ENCODE data around the gene CIAO3. TPM values are rescaled to one million over a fixed set of nuclear protein-coding genes. Genes with fewer than 3 reads are reported as not detected.

The CIAO3 gene
- total RNA-seq, 1 experiment from 2014 or later, result 44.5 TPM

DNA sequence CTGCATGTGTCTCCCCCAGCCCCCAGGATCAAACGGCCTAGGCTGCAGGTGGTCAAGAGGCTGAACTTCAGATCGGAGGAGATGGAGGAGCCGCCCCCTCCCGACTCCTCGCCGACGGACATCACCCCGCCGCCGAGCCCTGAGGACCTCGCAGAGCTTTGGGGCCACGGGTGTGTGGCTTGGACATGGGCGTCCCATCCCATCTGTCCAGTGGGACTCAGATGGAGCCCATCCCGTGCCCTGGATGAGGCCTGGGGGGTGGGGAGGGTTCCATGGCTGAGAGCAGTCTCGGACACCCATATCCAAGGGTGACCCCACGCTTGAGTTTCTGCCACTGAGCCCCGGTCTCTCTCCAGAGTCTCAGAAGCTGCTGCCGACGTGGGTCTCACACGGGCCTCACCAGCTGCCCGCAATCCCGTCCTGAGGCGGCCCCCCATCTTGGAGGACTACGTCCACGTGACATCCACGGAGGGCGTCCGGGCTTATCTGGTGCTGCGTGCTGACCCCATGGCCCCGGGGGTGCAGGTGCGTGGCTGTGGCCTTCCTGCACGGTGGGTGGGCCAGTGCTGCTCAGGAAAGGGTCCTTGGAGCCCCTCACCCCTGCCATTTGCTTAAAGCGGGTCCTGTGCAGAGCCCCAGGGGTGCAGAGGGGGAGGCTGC lies 48.5 kb upstream of the CIAO3 start:
- no peaks in the 10 kb centered on the region for H3K4me1 Mint-ChIP-seq (ENCODE audit: low read depth, unreplicated experiment)
- Histone ChIP-seq H3K27me3 (replicated peaks; ENCODE audit: control insufficient read depth, insufficient read depth, low read length) (no peaks in the 10 kb centered on the region), H3K9me3 (no peaks in the 10 kb centered on the region), H3K4me1 (peaks cover 11% of the 10 kb centered on the region; the same call in 1 of the 2 replicates), H3K4me3 (ENCODE audit: low read depth, low read length) (peak overlapping the region; percentile 97), H3K36me3 (ENCODE audit: control insufficient read depth, insufficient read depth, low read length) (peaks cover 3% of the 10 kb centered on the region; the same call in 1 of the 2 replicates)
- no peaks in the 10 kb centered on the region for H3K9me3 Mint-ChIP-seq (ENCODE audit: unreplicated experiment)
- ChIA-PET POLR2A (interaction anchor here (0.6 to 1.4 kb wide), 2 partner anchors 69 to 125 kb away, joined by 3 to 12 read pairs; partner anchors contain the start of gene ANTKMT), CTCF (interaction anchor here (0.8 to 0.9 kb wide), 3 partner anchors 40 to 284 kb away, joined by 3 to 6 read pairs (median 4); no protein-coding TSS in a partner anchor)
- DNase-seq, result no peak
- no peaks in the 10 kb centered on the region for H3K27me3 Mint-ChIP-seq (ENCODE audit: insufficient read depth, unreplicated experiment)
- BruUV-seq (replicated peaks), result TSS peak; percentile 75
- peaks cover 30% of the 10 kb centered on the region for H3K36me3 Mint-ChIP-seq (ENCODE audit: insufficient read depth, unreplicated experiment)
- intact Hi-C loops (cut with micrococcal nuclease; ENCODE audit: unreplicated experiment), result loop anchor here (5.0 to 10.0 kb wide), 2 partner anchors 47 to 75 kb away; partner anchors contain the start of genes CIAO3 and METRN
- H3K4me3 Mint-ChIP-seq (ENCODE audit: unreplicated experiment), result peak overlapping the region; percentile 82
- TF ChIP-seq, protein P1, sequence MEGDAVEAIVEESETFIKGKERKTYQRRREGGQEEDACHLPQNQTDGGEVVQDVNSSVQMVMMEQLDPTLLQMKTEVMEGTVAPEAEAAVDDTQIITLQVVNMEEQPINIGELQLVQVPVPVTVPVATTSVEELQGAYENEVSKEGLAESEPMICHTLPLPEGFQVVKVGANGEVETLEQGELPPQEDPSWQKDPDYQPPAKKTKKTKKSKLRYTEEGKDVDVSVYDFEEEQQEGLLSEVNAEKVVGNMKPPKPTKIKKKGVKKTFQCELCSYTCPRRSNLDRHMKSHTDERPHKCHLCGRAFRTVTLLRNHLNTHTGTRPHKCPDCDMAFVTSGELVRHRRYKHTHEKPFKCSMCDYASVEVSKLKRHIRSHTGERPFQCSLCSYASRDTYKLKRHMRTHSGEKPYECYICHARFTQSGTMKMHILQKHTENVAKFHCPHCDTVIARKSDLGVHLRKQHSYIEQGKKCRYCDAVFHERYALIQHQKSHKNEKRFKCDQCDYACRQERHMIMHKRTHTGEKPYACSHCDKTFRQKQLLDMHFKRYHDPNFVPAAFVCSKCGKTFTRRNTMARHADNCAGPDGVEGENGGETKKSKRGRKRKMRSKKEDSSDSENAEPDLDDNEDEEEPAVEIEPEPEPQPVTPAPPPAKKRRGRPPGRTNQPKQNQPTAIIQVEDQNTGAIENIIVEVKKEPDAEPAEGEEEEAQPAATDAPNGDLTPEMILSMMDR (IDR thresholded peaks at IDR 0.05; ENCODE audit: insufficient read depth in 1 of 2, low read depth in 1 of 2, low read length in 1 of 2, severe bottlenecking in 1 of 2, unreplicated experiment in 1 of 2), result no peak
- H3K27ac Mint-ChIP-seq (ENCODE audit: unreplicated experiment), result no peak overlapping the region

DNA sequence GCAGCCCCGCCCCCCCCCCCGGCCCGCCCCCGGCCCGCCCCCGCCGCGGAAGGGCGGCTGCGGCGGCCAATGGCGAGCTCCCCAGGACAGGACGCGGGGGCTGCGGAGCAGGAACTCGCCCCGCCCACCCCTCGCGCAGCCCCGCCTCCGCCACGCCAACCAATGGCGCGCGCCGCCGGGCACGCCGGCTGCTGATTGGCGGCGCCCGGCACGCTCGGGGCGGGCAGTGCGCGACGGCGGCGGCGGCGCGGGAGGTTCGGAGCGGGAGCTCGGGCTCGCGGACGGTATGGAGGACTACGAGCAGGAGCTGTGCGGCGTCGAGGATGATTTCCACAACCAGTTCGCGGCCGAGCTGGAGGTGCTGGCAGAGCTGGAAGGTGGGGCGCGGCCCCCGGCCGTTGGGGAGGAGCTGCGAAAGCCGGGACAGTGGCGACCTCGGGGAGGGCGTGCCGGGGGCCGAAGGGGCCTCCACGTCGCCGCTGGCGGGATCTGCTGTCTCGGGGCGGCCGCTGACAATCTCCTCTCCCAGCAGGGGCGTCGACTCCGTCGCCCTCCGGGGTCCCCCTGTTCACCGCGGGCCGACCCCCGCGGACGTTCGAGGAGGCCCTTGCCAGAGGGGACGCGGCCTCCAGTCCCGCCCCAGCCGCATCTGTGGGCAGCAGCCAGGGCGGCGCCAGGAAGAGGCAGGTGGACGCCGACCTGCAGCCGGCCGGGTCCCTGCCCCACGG lies 47.8 kb upstream of the CIAO3 start, which contains the start of gene CHTF18:
TSS of gene CHTF18 (plus strand) at position 222 of the 728 bp plus-strand sequence. CDS start at position 287, 65 bp downstream.
- intact Hi-C loops (cut with micrococcal nuclease; ENCODE audit: unreplicated experiment), result loop anchor here (5.0 to 10.0 kb wide), 2 partner anchors 46 to 74 kb away; partner anchors contain the start of genes CIAO3 and METRN
- no peaks in the 10 kb centered on the region for H3K4me1 Mint-ChIP-seq (ENCODE audit: low read depth, unreplicated experiment)
- POLR2A ChIA-PET, result interaction anchor here (0.5 to 1.4 kb wide), 8 partner anchors 13 to 591 kb away, joined by 3 to 12 read pairs (median 3); partner anchors contain the start of genes ANTKMT and CIAO3
- peaks cover 3% of the 10 kb centered on the region; the same call in 1 of the 2 replicates for H3K36me3 ChIP-seq (ENCODE audit: control insufficient read depth, insufficient read depth, low read length)
- CTCF ChIA-PET, result interaction anchor here (0.8 to 1.2 kb wide), 6 partner anchors 18 to 285 kb away, joined by 3 to 6 read pairs (median 4); no protein-coding TSS in a partner anchor
- BruUV-seq (replicated peaks), result no TSS peak
- peak; percentile 88 to 94 for DNase-seq
- H3K27me3 ChIP-seq (replicated peaks; ENCODE audit: control insufficient read depth, insufficient read depth, low read length), result no peaks in the 10 kb centered on the region
- peak within 1 kb of the TSS; percentile 82 for H3K4me3 Mint-ChIP-seq (ENCODE audit: unreplicated experiment)
- H3K27ac Mint-ChIP-seq (ENCODE audit: unreplicated experiment), result no peak within 1 kb of the TSS
- no peaks in the 10 kb centered on the region for H3K27me3 Mint-ChIP-seq (ENCODE audit: insufficient read depth, unreplicated experiment)
- TF ChIP-seq, protein P1 (IDR thresholded peaks at IDR 0.05; ENCODE audit: insufficient read depth in 1 of 2, low read depth in 1 of 2, low read length in 1 of 2, severe bottlenecking in 1 of 2, unreplicated experiment in 1 of 2), result no peak
- H3K36me3 Mint-ChIP-seq (ENCODE audit: insufficient read depth, unreplicated experiment), result peaks cover 31% of the 10 kb centered on the region
- H3K4me1 ChIP-seq, result peaks cover 11% of the 10 kb centered on the region; the same call in 1 of the 2 replicates
- no peaks in the 10 kb centered on the region for H3K9me3 Mint-ChIP-seq (ENCODE audit: unreplicated experiment)
- peak within 1 kb of the TSS; percentile 97 for H3K4me3 ChIP-seq (ENCODE audit: low read depth, low read length)
- H3K9me3 ChIP-seq, result no peaks in the 10 kb centered on the region

DNA sequence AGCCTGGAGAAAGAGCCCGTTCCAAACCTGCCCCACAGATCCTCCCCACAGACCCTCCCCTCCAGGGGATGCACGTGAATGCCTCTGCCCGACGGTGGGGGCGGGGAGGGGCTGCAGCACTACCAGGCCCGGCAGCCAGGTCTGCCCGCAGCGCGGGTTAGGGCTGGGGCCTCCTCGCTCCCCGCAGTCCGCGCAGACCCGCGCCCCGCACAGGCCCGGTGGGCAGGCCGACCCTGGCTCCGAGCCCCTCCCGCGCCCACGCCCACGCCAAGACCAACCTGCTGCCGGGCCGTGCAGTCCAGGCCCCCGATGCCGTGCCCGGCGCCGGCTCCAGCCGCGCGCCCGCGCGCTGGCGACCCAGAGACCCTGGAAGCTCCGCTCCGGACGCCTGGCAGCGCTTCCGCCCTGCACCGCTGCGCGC lies 47.2 kb upstream of the CIAO3 start, which contains the start of gene RPUSD1:
TSS of gene RPUSD1 (minus strand) at position 404 of the 421 bp plus-strand sequence. CDS start 644 bp downstream, outside the sequence.
- Mint-ChIP-seq H3K4me3 (ENCODE audit: unreplicated experiment) (peak within 1 kb of the TSS; percentile 82), H3K9me3 (ENCODE audit: unreplicated experiment) (no peaks in the 10 kb centered on the region), H3K36me3 (ENCODE audit: insufficient read depth, unreplicated experiment) (peaks cover 36% of the 10 kb centered on the region), H3K27ac (ENCODE audit: unreplicated experiment) (no peak within 1 kb of the TSS), H3K27me3 (ENCODE audit: insufficient read depth, unreplicated experiment) (no peaks in the 10 kb centered on the region), H3K4me1 (ENCODE audit: low read depth, unreplicated experiment) (no peaks in the 10 kb centered on the region)
- H3K4me1 ChIP-seq, result peaks cover 11% of the 10 kb centered on the region; the same call in 1 of the 2 replicates
- no peaks in the 10 kb centered on the region for H3K27me3 ChIP-seq (replicated peaks; ENCODE audit: control insufficient read depth, insufficient read depth, low read length)
- intact Hi-C loops (cut with micrococcal nuclease; ENCODE audit: unreplicated experiment), result loop anchor here (5.0 to 10.0 kb wide), 2 partner anchors 46 to 73 kb away; partner anchors contain the start of genes CIAO3 and METRN
- peaks cover 3% of the 10 kb centered on the region; the same call in 1 of the 2 replicates for H3K36me3 ChIP-seq (ENCODE audit: control insufficient read depth, insufficient read depth, low read length)
- POLR2A ChIA-PET, result interaction anchor here (0.9 to 1.4 kb wide), 6 partner anchors 13 to 311 kb away, joined by 3 to 12 read pairs (median 6); partner anchors contain the start of genes ANTKMT and CIAO3
- CTCF ChIA-PET, result interaction anchor here (0.9 to 1.2 kb wide), 4 partner anchors 19 to 68 kb away, joined by 3 to 4 read pairs (median 4); no protein-coding TSS in a partner anchor
- H3K4me3 ChIP-seq (ENCODE audit: low read depth, low read length), result peak within 1 kb of the TSS; percentile 97
- BruUV-seq (replicated peaks), result no TSS peak
- TF ChIP-seq, protein P1 (IDR thresholded peaks at IDR 0.05; ENCODE audit: insufficient read depth in 1 of 2, low read depth in 1 of 2, low read length in 1 of 2, severe bottlenecking in 1 of 2, unreplicated experiment in 1 of 2), result no peak
- H3K9me3 ChIP-seq, result no peaks in the 10 kb centered on the region
- peak in 1 of 2 experiments; percentile 54 for DNase-seq
